Loucy (cell line): ENCODE data around the gene SCRN3.
"Not testable (repeated sequence)": the region's sequence is repeated elsewhere in the genome, so short reads cannot be mapped to it uniquely, and the experiment has no call there.

ENCODE experiments used
- H2AFZ ChIP-seq: fragments of 200-600 bp; sonication (generic); 2 replicates; pipeline ENCODE4 v1.6.0; 2016; ENCODE audit warnings: antibody characterized with exemption, mild to moderate bottlenecking, low read length, moderate library complexity
- H3F3A ChIP-seq: fragments of 200-600 bp; 2 replicates; pipeline ENCODE4 v1.6.0; 2016; ENCODE audit warnings: antibody characterized with exemption, low read depth, mild to moderate bottlenecking
- H3K27me3 ChIP-seq: fragments of 200-600 bp; sonication (generic); 2 replicates; pipeline ENCODE4 v1.6.1; 2014; ENCODE audit warnings: low read length, mild to moderate bottlenecking; ENCODE audit not compliant: insufficient read depth, poor library complexity, severe bottlenecking
- H3K36me3 ChIP-seq: fragments of 200-600 bp; sonication (generic); 2 replicates; pipeline ENCODE4 v1.6.1; 2016; ENCODE audit warnings: low read length; ENCODE audit not compliant: insufficient read depth
- H3K4me1 ChIP-seq: fragments of 200-600 bp; sonication (generic); 2 replicates; pipeline ENCODE4 v1.5.1; 2014; ENCODE audit warnings: low read length, mild to moderate bottlenecking; ENCODE audit not compliant: insufficient read depth, poor library complexity, severe bottlenecking
- H3K4me2 ChIP-seq: fragments of 200-600 bp; sonication (generic); 2 replicates; pipeline ENCODE4 v1.6.0; 2014; ENCODE audit warnings: antibody characterized with exemption, low read length, low read depth, mild to moderate bottlenecking; ENCODE audit not compliant: poor library complexity, severe bottlenecking
- H3K4me3 ChIP-seq: fragments of 200-600 bp; sonication (generic); 2 replicates; pipeline ENCODE4 v1.5.1; 2014; ENCODE audit warnings: low read length, mild to moderate bottlenecking, mixed read lengths; ENCODE audit not compliant: poor library complexity, severe bottlenecking
- H3K79me2 ChIP-seq: fragments of 200-600 bp; sonication (generic); 2 replicates; pipeline ENCODE4 v1.6.1; 2014; ENCODE audit warnings: low read length; ENCODE audit not compliant: insufficient read depth
- H3K9ac ChIP-seq: fragments of 200-600 bp; sonication (generic); 2 replicates; pipeline ENCODE4 v1.6.0; 2014; ENCODE audit warnings: mild to moderate bottlenecking, low read depth, low read length, moderate library complexity; ENCODE audit not compliant: poor library complexity, severe bottlenecking
- H3K9me2 ChIP-seq: fragments of 200-600 bp; sonication (generic); replicated peaks from 2 replicates; pipeline ENCODE4 v1.6.1; 2016; ENCODE audit warnings: low read depth, low read length, mixed read lengths
- H3K9me3 ChIP-seq: fragments of 200-600 bp; sonication (generic); 2 replicates; pipeline ENCODE4 v1.6.1; 2014; ENCODE audit warnings: mild to moderate bottlenecking, antibody characterized with exemption, low read length, low read depth; ENCODE audit not compliant: insufficient read depth
- H4K20me1 ChIP-seq: fragments of 200-600 bp; sonication (generic); 2 replicates; pipeline ENCODE4 v1.6.0; 2014; ENCODE audit warnings: antibody characterized with exemption, low read length, mild to moderate bottlenecking; ENCODE audit not compliant: insufficient read depth, poor library complexity, severe bottlenecking
- CTCF ChIP-seq: fragments of 200-600 bp; sonication (generic); conservative IDR thresholded peaks from 2 replicates; pipeline ENCODE4 v1.5.1; 2014; ENCODE audit warnings: mild to moderate bottlenecking, antibody characterized with exemption, low read length
- EZH2phosphoT487 ChIP-seq: fragments of 200-600 bp; IDR thresholded peaks from 2 replicates; pipeline ENCODE4 v1.6.1; 2018; ENCODE audit warnings: antibody characterized with exemption, mild to moderate bottlenecking, moderate library complexity, borderline replicate concordance

Gene SCRN3

GRCh38 chr2:174403628-174404027, 8.1 kb downstream of the SCRN3 start:
- TF ChIP-seq CTCF (no peak), EZH2phosphoT487 (no peak)
- H3K4me1 ChIP-seq = peaks cover 5% of the 10 kb centered on the region
- H3K36me3 ChIP-seq = no peaks in the 10 kb centered on the region
- H4K20me1 ChIP-seq = no peaks in the 10 kb centered on the region
- H3K9me3 ChIP-seq = no peaks in the 10 kb centered on the region
- H3K9ac ChIP-seq = no peak overlapping the region
- H3K27me3 ChIP-seq = no peaks in the 10 kb centered on the region
- H3K4me2 ChIP-seq = no peak overlapping the region
- no peaks in the 10 kb centered on the region for H3F3A ChIP-seq
- no peak overlapping the region for H2AFZ ChIP-seq
- no peak overlapping the region for H3K4me3 ChIP-seq
- H3K9me2 ChIP-seq = no peaks in the 10 kb centered on the region
- no peaks in the 10 kb centered on the region for H3K79me2 ChIP-seq

GRCh38 chr2:174410039-174410438, 14.5 kb downstream of the SCRN3 start:
- H3K36me3 ChIP-seq, H3K9ac ChIP-seq, H3K4me2 ChIP-seq, H3K79me2 ChIP-seq, H3K27me3 ChIP-seq, H3K4me1 ChIP-seq, H2AFZ ChIP-seq, H3K9me3 ChIP-seq, H3K4me3 ChIP-seq, H4K20me1 ChIP-seq, H3K9me2 ChIP-seq, H3F3A ChIP-seq: not testable (repeated sequence)

GRCh38 chr2:174412256-174412655, 16.7 kb downstream of the SCRN3 start:
- Histone ChIP-seq H2AFZ (no peak overlapping the region), H3K79me2 (no peaks in the 10 kb centered on the region), H3K27me3 (no peaks in the 10 kb centered on the region), H3K4me2 (no peak overlapping the region), H3K4me1 (no peaks in the 10 kb centered on the region), H3K9me3 (no peaks in the 10 kb centered on the region), H3F3A (no peaks in the 10 kb centered on the region), H3K36me3 (0 out of 2 replicates have a peak, but pooled peaks cover 4% of the 10 kb centered on the region), H4K20me1 (no peaks in the 10 kb centered on the region), H3K4me3 (no peak overlapping the region), H3K9me2 (no peaks in the 10 kb centered on the region), H3K9ac (no peak overlapping the region)
- TF ChIP-seq CTCF = no peak
- TF ChIP-seq EZH2phosphoT487 = no peak

GRCh38 chr2:174428214-174428613, 32.7 kb downstream of the SCRN3 start:
- Histone ChIP-seq H3K4me2 (no peak overlapping the region), H3K79me2 (no peaks in the 10 kb centered on the region), H3K9me3 (no peaks in the 10 kb centered on the region), H3K36me3 (0 out of 2 replicates have a peak, but pooled peaks cover 4% of the 10 kb centered on the region), H4K20me1 (no peaks in the 10 kb centered on the region), H3K9ac (no peak overlapping the region), H2AFZ (no peak overlapping the region), H3K4me1 (no peaks in the 10 kb centered on the region), H3K27me3 (no peaks in the 10 kb centered on the region), H3K4me3 (no peak overlapping the region), H3F3A (no peaks in the 10 kb centered on the region), H3K9me2 (no peaks in the 10 kb centered on the region)
- no peak for TF ChIP-seq CTCF
- TF ChIP-seq EZH2phosphoT487 = no peak
